Measurements from ENCODE around the gene GRHL3.

DNA sequence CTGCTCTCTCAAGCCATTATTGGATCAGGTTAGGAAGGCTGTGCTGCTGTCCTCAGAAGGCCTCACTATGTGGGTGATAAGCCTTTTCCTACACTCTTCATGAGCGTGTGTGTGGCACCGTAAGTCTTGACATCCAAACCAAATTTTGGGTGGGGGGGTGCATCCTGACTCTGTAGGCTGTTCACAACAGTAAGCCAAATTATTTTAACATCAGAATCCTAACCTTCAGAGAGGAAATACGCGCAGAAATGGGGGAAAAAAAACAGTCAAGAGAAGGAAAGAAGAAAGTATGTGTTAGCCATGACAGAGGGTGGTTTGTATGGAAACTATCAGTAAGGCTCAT is 73.4 kb downstream of the GRHL3 start:
- TF ChIP-seq, protein P1, sequence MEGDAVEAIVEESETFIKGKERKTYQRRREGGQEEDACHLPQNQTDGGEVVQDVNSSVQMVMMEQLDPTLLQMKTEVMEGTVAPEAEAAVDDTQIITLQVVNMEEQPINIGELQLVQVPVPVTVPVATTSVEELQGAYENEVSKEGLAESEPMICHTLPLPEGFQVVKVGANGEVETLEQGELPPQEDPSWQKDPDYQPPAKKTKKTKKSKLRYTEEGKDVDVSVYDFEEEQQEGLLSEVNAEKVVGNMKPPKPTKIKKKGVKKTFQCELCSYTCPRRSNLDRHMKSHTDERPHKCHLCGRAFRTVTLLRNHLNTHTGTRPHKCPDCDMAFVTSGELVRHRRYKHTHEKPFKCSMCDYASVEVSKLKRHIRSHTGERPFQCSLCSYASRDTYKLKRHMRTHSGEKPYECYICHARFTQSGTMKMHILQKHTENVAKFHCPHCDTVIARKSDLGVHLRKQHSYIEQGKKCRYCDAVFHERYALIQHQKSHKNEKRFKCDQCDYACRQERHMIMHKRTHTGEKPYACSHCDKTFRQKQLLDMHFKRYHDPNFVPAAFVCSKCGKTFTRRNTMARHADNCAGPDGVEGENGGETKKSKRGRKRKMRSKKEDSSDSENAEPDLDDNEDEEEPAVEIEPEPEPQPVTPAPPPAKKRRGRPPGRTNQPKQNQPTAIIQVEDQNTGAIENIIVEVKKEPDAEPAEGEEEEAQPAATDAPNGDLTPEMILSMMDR (IDR thresholded peaks at IDR 0.05): peak in 1 of 5 experiments; percentile 6
- TF ChIP-seq POLR2A (IDR thresholded peaks at IDR 0.05): no peak

Measured in tibial nerve (tissue), 3 donors.